Type B pancreatic cell (in vitro differentiated cells): ENCODE results near the gene MINPP1. TPM values are rescaled to one million over a fixed set of nuclear protein-coding genes. Genes with fewer than 3 reads are reported as not detected.

Source experiments
- DNase-seq: peaks from one replicate; pipeline ENCODE4 v3.0.0; 2021; ENCODE audit warnings: mixed read lengths; ENCODE audit not compliant: unreplicated experiment; ENCODE audit errors: extremely low spot score
- H3K27ac Mint-ChIP-seq: 2 replicates; pipeline ENCODE4 v1.8.0; 2021; ENCODE audit warnings: mild to moderate bottlenecking, mixed read lengths
- H3K27me3 Mint-ChIP-seq: 2 replicates; pipeline ENCODE4 v1.8.0; 2021; ENCODE audit warnings: mixed read lengths
- H3K36me3 Mint-ChIP-seq: 2 replicates; pipeline ENCODE4 v1.8.0; 2021; ENCODE audit warnings: mixed read lengths
- H3K4me1 Mint-ChIP-seq: one replicate; pipeline ENCODE4 v1.8.0; 2021; ENCODE audit warnings: mixed read lengths; ENCODE audit not compliant: unreplicated experiment
- H3K4me3 Mint-ChIP-seq: 2 replicates; pipeline ENCODE4 v1.8.0; 2021; ENCODE audit warnings: mild to moderate bottlenecking, mixed read lengths
- H3K9me3 Mint-ChIP-seq: 2 replicates; pipeline ENCODE4 v1.8.0; 2021; ENCODE audit warnings: mixed read lengths
- CTCF ChIP-seq: fragments of 200-600 bp; sonication (generic); conservative IDR thresholded peaks from 2 replicates; pipeline ENCODE4 v1.5.0; 2021; ENCODE audit warnings: antibody characterized with exemption, mild to moderate bottlenecking
- total RNA-seq: library from RNA; stranded (reverse); gene quantifications from 2 replicates; pipeline ENCODE4 v1.2.1, GENCODE V29; 2021; ENCODE audit warnings: low replicate concordance

The MINPP1 gene
- total RNA-seq, 1 donor from 2014 or later, result 23.4 TPM

GRCh38 chr10:87562750-87563149 is 58.1 kb downstream of the MINPP1 start:
- no peak for DNase-seq
- Mint-ChIP-seq H3K36me3 (peaks cover 3% of the 10 kb centered on the region), H3K4me1 (no peaks in the 10 kb centered on the region), H3K27me3 (peaks cover 9% of the 10 kb centered on the region), H3K4me3 (no peak overlapping the region), H3K9me3 (peaks cover 24% of the 10 kb centered on the region), H3K27ac (no peak overlapping the region)
- no peak for TF ChIP-seq CTCF

GRCh38 chr10:87565010-87565409 is 60.3 kb downstream of the MINPP1 start:
- Mint-ChIP-seq H3K9me3 (peaks cover 24% of the 10 kb centered on the region), H3K27ac (no peak overlapping the region), H3K4me1 (no peaks in the 10 kb centered on the region), H3K27me3 (peaks cover 9% of the 10 kb centered on the region), H3K4me3 (no peak overlapping the region), H3K36me3 (peaks cover 3% of the 10 kb centered on the region)
- no peak for TF ChIP-seq CTCF
- no peak for DNase-seq

GRCh38 chr10:87575851-87576250 is 71.2 kb downstream of the MINPP1 start:
- H3K9me3 Mint-ChIP-seq, result peaks cover 8% of the 10 kb centered on the region
- no peak for TF ChIP-seq CTCF

GRCh38 chr10:87578160-87578841 is 73.6 kb downstream of the MINPP1 start:
- no peak for TF ChIP-seq CTCF
- no peak for DNase-seq
- Mint-ChIP-seq H3K4me3 (no peak overlapping the region), H3K27ac (no peak overlapping the region), H3K4me1 (peaks cover 6% of the 10 kb centered on the region), H3K36me3 (no peaks in the 10 kb centered on the region), H3K27me3 (no peaks in the 10 kb centered on the region), H3K9me3 (no peaks in the 10 kb centered on the region)

More at GRCh38 chr10:87575851-87576250, 71.2 kb downstream of the MINPP1 start:
- Mint-ChIP-seq H3K36me3 (no peaks in the 10 kb centered on the region), H3K4me1 (peaks cover 6% of the 10 kb centered on the region), H3K27me3 (no peaks in the 10 kb centered on the region), H3K27ac (no peak overlapping the region), H3K4me3 (no peak overlapping the region)
- no peak for DNase-seq

GRCh38 chr10:87578842-87579401 is 74.2 kb downstream of the MINPP1 start:
- Mint-ChIP-seq H3K27ac (no peak overlapping the region), H3K4me3 (no peak overlapping the region), H3K36me3 (no peaks in the 10 kb centered on the region), H3K9me3 (no peaks in the 10 kb centered on the region), H3K27me3 (no peaks in the 10 kb centered on the region), H3K4me1 (peaks cover 6% of the 10 kb centered on the region)
- TF ChIP-seq CTCF, result no peak
- no peak for DNase-seq
